Measurements from ENCODE around the gene NXPE1.

DNA sequence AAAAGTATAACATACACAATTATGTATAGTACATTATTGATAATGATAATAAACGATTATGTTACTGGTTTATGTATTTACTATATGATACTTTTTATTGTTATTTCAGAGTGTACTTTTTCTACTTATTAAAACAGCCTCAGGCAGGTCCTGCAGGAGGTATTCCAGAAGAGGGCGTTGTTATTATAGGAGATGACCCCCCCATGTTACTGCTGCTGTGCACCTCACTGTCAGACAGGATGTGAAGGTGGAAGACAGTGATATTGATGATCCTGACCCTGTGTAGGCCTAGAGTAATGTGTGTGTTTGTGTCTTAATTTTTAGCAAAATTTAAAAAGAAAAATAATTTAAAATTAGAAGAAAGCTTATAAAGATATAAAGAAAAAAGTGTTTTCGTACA lies 62.8 kb downstream of the NXPE1 start:
- no peak for TF ChIP-seq EZH2 (IDR thresholded peaks at IDR 0.05; ENCODE audit: low read length, missing control alignments)
- TF ChIP-seq, protein P1, sequence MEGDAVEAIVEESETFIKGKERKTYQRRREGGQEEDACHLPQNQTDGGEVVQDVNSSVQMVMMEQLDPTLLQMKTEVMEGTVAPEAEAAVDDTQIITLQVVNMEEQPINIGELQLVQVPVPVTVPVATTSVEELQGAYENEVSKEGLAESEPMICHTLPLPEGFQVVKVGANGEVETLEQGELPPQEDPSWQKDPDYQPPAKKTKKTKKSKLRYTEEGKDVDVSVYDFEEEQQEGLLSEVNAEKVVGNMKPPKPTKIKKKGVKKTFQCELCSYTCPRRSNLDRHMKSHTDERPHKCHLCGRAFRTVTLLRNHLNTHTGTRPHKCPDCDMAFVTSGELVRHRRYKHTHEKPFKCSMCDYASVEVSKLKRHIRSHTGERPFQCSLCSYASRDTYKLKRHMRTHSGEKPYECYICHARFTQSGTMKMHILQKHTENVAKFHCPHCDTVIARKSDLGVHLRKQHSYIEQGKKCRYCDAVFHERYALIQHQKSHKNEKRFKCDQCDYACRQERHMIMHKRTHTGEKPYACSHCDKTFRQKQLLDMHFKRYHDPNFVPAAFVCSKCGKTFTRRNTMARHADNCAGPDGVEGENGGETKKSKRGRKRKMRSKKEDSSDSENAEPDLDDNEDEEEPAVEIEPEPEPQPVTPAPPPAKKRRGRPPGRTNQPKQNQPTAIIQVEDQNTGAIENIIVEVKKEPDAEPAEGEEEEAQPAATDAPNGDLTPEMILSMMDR (conservative IDR thresholded peaks at IDR 0.05 in 1 of 2, IDR thresholded peaks at IDR 0.05 in 1 of 2; ENCODE audit: low read depth in 1 of 2, low read length in 2 of 2), result no peak
